HuH-7.5 (cell line): ENCODE results near the gene DMPK.
"Not testable (repeated sequence)": the region's sequence is repeated elsewhere in the genome, so short reads cannot be mapped to it uniquely, and the experiment has no call there.

Experiments
- DNase-seq: peaks from one replicate; pipeline ENCODE4 v3.0.0; 2011; ENCODE audit warnings: low spot score

DMPK gene

GRCh38 chr19:45768984-45769782 lies 13.1 kb downstream of the DMPK start, which contains the start of gene SIX5:
SIX5 (minus strand) TSS chr19:45769252; CDS start chr19:45768844, 408 bp downstream.
- peak; percentile 98 for DNase-seq

- DNase-seq: peak; percentile 65
Measured at GRCh38 chr19:45768655-45768983, 13.7 kb downstream of the DMPK start.

GRCh38 chr19:45767881-45768654 lies 14.2 kb downstream of the DMPK start:
- DNase-seq: peak; percentile 68

- peak; percentile 86 for DNase-seq
Measured at GRCh38 chr19:45767410-45767880, 14.8 kb downstream of the DMPK start.

GRCh38 chr19:45766869-45767346 lies 15.4 kb downstream of the DMPK start:
- DNase-seq: no peak

GRCh38 chr19:45766296-45766868 lies 15.9 kb downstream of the DMPK start:
- no peak for DNase-seq

GRCh38 chr19:45765702-45766295 lies 16.5 kb downstream of the DMPK start:
- no peak for DNase-seq

- DNase-seq: no peak
Measured at GRCh38 chr19:45764945-45765701, 17.2 kb downstream of the DMPK start.

- no peak for DNase-seq
Measured at GRCh38 chr19:45764475-45764874, 17.8 kb downstream of the DMPK start.

GRCh38 chr19:45763691-45764294 lies 18.5 kb downstream of the DMPK start:
- no peak for DNase-seq

GRCh38 chr19:45762870-45763631 lies 19.2 kb downstream of the DMPK start:
- DNase-seq: no peak

- DNase-seq: no peak
Measured at GRCh38 chr19:45761714-45762113, 20.6 kb downstream of the DMPK start.

- DNase-seq: no peak
Measured at GRCh38 chr19:45758921-45759320, 23.4 kb downstream of the DMPK start.

GRCh38 chr19:45757695-45758094 lies 24.6 kb downstream of the DMPK start:
- DNase-seq: no peak

- DNase-seq: no peak
Measured at GRCh38 chr19:45754323-45754722, 28.0 kb downstream of the DMPK start.

- DNase-seq: no peak
Measured at GRCh38 chr19:45753548-45753947, 28.7 kb downstream of the DMPK start.

- no peak for DNase-seq
Measured at GRCh38 chr19:45752639-45753038, 29.7 kb downstream of the DMPK start.

GRCh38 chr19:45751483-45751882 lies 30.8 kb downstream of the DMPK start:
- DNase-seq: not testable (repeated sequence)

- DNase-seq: no peak
Measured at GRCh38 chr19:45747513-45747912, 34.8 kb downstream of the DMPK start.

GRCh38 chr19:45746866-45747265 lies 35.4 kb downstream of the DMPK start:
- no peak for DNase-seq
